GM19238 (cell line): ENCODE data around the gene TSLP.

Experiments
- DNase-seq: peaks from one replicate; pipeline ENCODE4 v3.0.0; 2011; ENCODE audit warnings: low spot score; ENCODE audit not compliant: insufficient read length

Gene TSLP

GRCh38 chr5:111095982-111096381 is 24.5 kb downstream of the TSLP start:
- no peak for DNase-seq

- DNase-seq, result no peak
Measured at GRCh38 chr5:111099058-111099778, 27.7 kb downstream of the TSLP start.

- no peak for DNase-seq
Measured at GRCh38 chr5:111106320-111106948, 34.9 kb downstream of the TSLP start.

GRCh38 chr5:111107371-111107770 is 35.9 kb downstream of the TSLP start:
- no peak for DNase-seq

GRCh38 chr5:111111956-111112355 is 40.4 kb downstream of the TSLP start:
- no peak for DNase-seq

- DNase-seq, result no peak
Measured at GRCh38 chr5:111113678-111114077, 42.2 kb downstream of the TSLP start.

GRCh38 chr5:111115229-111115628 is 43.7 kb downstream of the TSLP start:
- no peak for DNase-seq

GRCh38 chr5:111116550-111116949 is 45.0 kb downstream of the TSLP start:
- DNase-seq, result no peak

GRCh38 chr5:111117136-111117535 is 45.6 kb downstream of the TSLP start:
- no peak for DNase-seq

- DNase-seq, result no peak
Measured at GRCh38 chr5:111119221-111119620, 47.7 kb downstream of the TSLP start.

- no peak for DNase-seq
Measured at GRCh38 chr5:111119856-111120255, 48.3 kb downstream of the TSLP start.

- DNase-seq, result no peak
Measured at GRCh38 chr5:111120911-111121310, 49.4 kb downstream of the TSLP start.

- DNase-seq, result no peak
Measured at GRCh38 chr5:111121926-111122325, 50.4 kb downstream of the TSLP start.

GRCh38 chr5:111122398-111122797 is 50.9 kb downstream of the TSLP start:
- DNase-seq, result no peak

GRCh38 chr5:111124793-111125192 is 53.3 kb downstream of the TSLP start:
- no peak for DNase-seq

- no peak for DNase-seq
Measured at GRCh38 chr5:111126896-111127295, 55.4 kb downstream of the TSLP start.
